Kidney epithelial cell (primary cell): ENCODE results near the gene RSPRY1. TPM values are rescaled to one million over a fixed set of nuclear protein-coding genes. Genes with fewer than 3 reads are reported as not detected.
A peak's percentile ranks its signal among the peaks of the same experiment; 100 is the strongest.

Experiments used
- DNase-seq: peaks from one replicate; pipeline ENCODE4 v3.0.0-alpha.2; 2010; ENCODE audit warnings: low read depth
- H3K27me3 ChIP-seq: 2 replicates; pipeline ENCODE4 v1.6.0; 2011; ENCODE audit warnings: low read length; ENCODE audit not compliant: control insufficient read depth, insufficient read depth
- H3K36me3 ChIP-seq: 2 replicates; pipeline ENCODE4 v1.5.1; 2011; ENCODE audit warnings: low read length; ENCODE audit not compliant: control insufficient read depth, insufficient read depth
- H3K4me3 ChIP-seq: 2 replicates; pipeline ENCODE4 v1.5.1; 2011; ENCODE audit warnings: low read depth, mild to moderate bottlenecking, control low read depth, low read length
- CTCF ChIP-seq: IDR thresholded peaks from 2 replicates; pipeline ENCODE4 v1.5.1; 2011; ENCODE audit warnings: mild to moderate bottlenecking, moderate library complexity, low read length, control low read depth, inconsistent platforms; ENCODE audit not compliant: insufficient read depth, poor library complexity, severe bottlenecking
- total RNA-seq: library from RNA; depleted of rRNA; stranded (reverse); fragments of >200 nt; gene quantifications from 2 replicates; pipeline ENCODE4 v1.2.3, GENCODE V29; 2015

The RSPRY1 gene
- total RNA-seq, 1 donor from 2014 or later, result 42.7 TPM

DNA sequence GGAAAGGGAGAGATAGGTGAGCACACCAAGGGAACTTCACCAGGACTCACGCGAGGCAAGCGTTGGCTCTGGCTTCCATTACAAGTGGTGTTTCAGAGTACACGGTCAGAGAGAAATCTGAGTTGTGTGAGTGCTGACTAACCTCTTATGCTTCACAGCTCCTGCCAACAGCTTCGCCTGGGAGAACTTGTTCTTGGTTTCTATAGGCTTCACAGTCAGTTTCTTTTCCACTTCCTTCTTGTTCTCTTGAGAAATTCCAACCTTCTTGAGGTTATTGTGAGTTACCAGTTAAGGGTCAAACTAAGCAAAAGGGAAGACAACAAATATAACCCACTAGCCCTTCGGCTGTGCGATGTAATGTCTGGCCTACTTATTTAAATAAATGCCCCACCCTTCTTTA, 19.2 kb upstream of the RSPRY1 start:
- TF ChIP-seq CTCF, result no peak

GRCh38 chr16:57167538-57167937, 18.6 kb upstream of the RSPRY1 start:
- DNase-seq, result no peak
- no peak overlapping the region for H3K4me3 ChIP-seq
- no peaks in the 10 kb centered on the region for H3K27me3 ChIP-seq
- peaks cover 2% of the 10 kb centered on the region for H3K36me3 ChIP-seq
- no peak for TF ChIP-seq CTCF

More for the DNA sequence above, 19.2 kb upstream of the RSPRY1 start:
- no peak overlapping the region for H3K4me3 ChIP-seq
- peaks cover 2% of the 10 kb centered on the region for H3K36me3 ChIP-seq
- peak; percentile 35 for DNase-seq
- no peaks in the 10 kb centered on the region for H3K27me3 ChIP-seq

- peaks cover 2% of the 10 kb centered on the region for H3K36me3 ChIP-seq
- DNase-seq, result peak; percentile 37
- no peak overlapping the region for H3K4me3 ChIP-seq
- H3K27me3 ChIP-seq, result no peaks in the 10 kb centered on the region
- TF ChIP-seq CTCF, result peak; percentile 65
Observed at GRCh38 chr16:57167953-57168352, 18.2 kb upstream of the RSPRY1 start.

GRCh38 chr16:57169327-57169726, 16.8 kb upstream of the RSPRY1 start:
- no peaks in the 10 kb centered on the region for H3K27me3 ChIP-seq
- no peak for TF ChIP-seq CTCF
- peaks cover 2% of the 10 kb centered on the region for H3K36me3 ChIP-seq
- no peak overlapping the region for H3K4me3 ChIP-seq
- DNase-seq, result no peak

- Histone ChIP-seq H3K36me3 (no peaks in the 10 kb centered on the region), H3K4me3 (no peak overlapping the region), H3K27me3 (no peaks in the 10 kb centered on the region)
- no peak for DNase-seq
- no peak for TF ChIP-seq CTCF
Observed at GRCh38 chr16:57172721-57173290, 13.3 kb upstream of the RSPRY1 start.

DNA sequence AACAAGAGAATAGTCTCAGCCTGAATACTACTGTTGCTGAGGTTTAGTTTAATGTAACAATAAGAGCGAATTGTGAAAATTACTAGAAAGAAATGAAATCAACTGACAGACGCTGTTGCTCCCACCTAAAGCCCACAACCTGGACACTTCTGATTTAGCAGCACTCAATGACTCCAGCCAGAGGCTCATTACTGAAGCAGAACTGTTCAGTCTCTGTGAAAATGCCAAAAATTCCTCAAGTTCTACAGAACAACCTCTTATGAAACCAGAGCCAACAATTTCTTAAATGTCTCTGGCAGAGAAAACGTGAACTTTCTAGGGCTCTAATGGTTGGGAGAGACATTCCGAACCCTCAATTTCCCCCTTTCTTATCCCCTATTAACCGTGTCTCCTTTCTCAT, 10.2 kb upstream of the RSPRY1 start:
- no peak for TF ChIP-seq CTCF
- no peak for DNase-seq
- no peaks in the 10 kb centered on the region for H3K27me3 ChIP-seq
- H3K4me3 ChIP-seq, result no peak overlapping the region
- no peaks in the 10 kb centered on the region for H3K36me3 ChIP-seq
